ENCODE data around the gene DTX3. TPM values are rescaled to one million over a fixed set of nuclear protein-coding genes. Genes with fewer than 3 reads are reported as not detected.

Gene DTX3
- total RNA-seq, 1 experiment from 2014 or later: 0.37 TPM

- TF ChIP-seq ZBTB33 (IDR thresholded peaks at IDR 0.05; ENCODE audit: extremely low read depth, insufficient replicate concordance, low read length): no peak
Observed at GRCh38 chr12:57626111-57626920, 21.7 kb downstream of the DTX3 start (continued).

GRCh38 chr12:57626921-57627445 is 22.4 kb downstream of the DTX3 start:
- H3K9me3 ChIP-seq (ENCODE audit: control insufficient read depth in 1 of 2, insufficient read depth in 1 of 2, low read depth in 1 of 2, low read length in 2 of 2): no peaks in the 10 kb centered on the region
- CTCF ChIA-PET: no interaction called here

More at GRCh38 chr12:57626921-57627445, 22.4 kb downstream of the DTX3 start:
- no peak overlapping the region for H3K4me2 ChIP-seq (ENCODE audit: low read length)
- peaks cover 9% of the 10 kb centered on the region for H3K79me2 ChIP-seq (ENCODE audit: insufficient read depth, low read length)
- intact Hi-C loops (cut with micrococcal nuclease): no loop called here
- peaks cover 5 to 7% of the 10 kb centered on the region in 2 experiments; a peak in 3 of 4 replicates for H3K4me1 ChIP-seq (ENCODE audit: control insufficient read depth in 1 of 2, insufficient read depth in 2 of 2, low read length in 2 of 2)
- H3K9me2 ChIP-seq (ENCODE audit: insufficient read depth): no peaks in the 10 kb centered on the region
- H3K9ac ChIP-seq (ENCODE audit: low read length): no peak overlapping the region
- H3K4me3 ChIP-seq (replicated peaks in 1 of 2; ENCODE audit: low read depth in 1 of 2, low read length in 2 of 2): no peak overlapping the region
- H3K27me3 ChIP-seq (ENCODE audit: insufficient read depth, low read length): peaks cover 4% of the 10 kb centered on the region; the same call in 1 of the 2 replicates
- no peaks in the 10 kb centered on the region for H4K20me1 ChIP-seq (ENCODE audit: insufficient read depth)
- no peak for TF ChIP-seq ELF1 (IDR thresholded peaks at IDR 0.05; ENCODE audit: borderline replicate concordance, low read depth)
- no peak for TF ChIP-seq ZFX (IDR thresholded peaks at IDR 0.05)
- no peak overlapping the region for H3K27ac ChIP-seq (ENCODE audit: low read depth, low read length)
- ChIA-PET POLR2A (no interaction called here), RAD21 (ENCODE audit: low non-redundant PET in 1 of 2, low total read pairs in 2 of 2, uncharacterized antibody in 2 of 2, unreplicated experiment in 2 of 2) (no interaction called here)
- H3K36me3 ChIP-seq (ENCODE audit: control insufficient read depth in 1 of 2, insufficient read depth in 2 of 2, low read length in 2 of 2): peaks cover 0 to 14% of the 10 kb centered on the region in 2 experiments; a peak in 2 of 4 replicates
- DNase-seq (ENCODE audit: low read depth, low spot score) (no peak), ATAC-seq (no peak)
- H2AFZ ChIP-seq (ENCODE audit: low read depth, low read length, poor library complexity, severe bottlenecking): no peak overlapping the region
- no TSS peak for BruUV-seq (replicated peaks)

Data from HCT116 (cell line).